ENCODE data around the gene TRPM2. TPM values are rescaled to one million over a fixed set of nuclear protein-coding genes. Genes with fewer than 3 reads are reported as not detected.

The TRPM2 gene
- total and polyA plus RNA-seq, 2 of the 4 experiments (the other 2 are of a cell fraction) = not detected

- Histone ChIP-seq H2AFZ (replicated peaks; ENCODE audit: low read length, poor library complexity) (peak overlapping the region; percentile 57), H4K20me1 (ENCODE audit: insufficient read depth, low read length) (peaks cover 70% of the 10 kb centered on the region), H3K9ac (ENCODE audit: low read depth, low read length) (no peak overlapping the region), H3K4me1 (ENCODE audit: control insufficient read depth, insufficient read depth, low read length) (peaks cover 19% of the 10 kb centered on the region), H2AK5ac (ENCODE audit: low read depth, low read length) (no peak overlapping the region), H3K4ac (ENCODE audit: low read depth, low read length) (no peak overlapping the region), H3K27me3 (ENCODE audit: control insufficient read depth, insufficient read depth, low read length) (no peaks in the 10 kb centered on the region), H4K5ac (ENCODE audit: low read depth, low read length) (no peak overlapping the region), H4K8ac (ENCODE audit: low read depth in 2 of 2, low read length in 2 of 2) (no peak overlapping the region), H3K36me3 (ENCODE audit: control insufficient read depth, insufficient read depth, low read length) (peaks cover 20% of the 10 kb centered on the region), H3K9me3 (ENCODE audit: control insufficient read depth, insufficient read depth, low read length) (no peaks in the 10 kb centered on the region), H2BK20ac (ENCODE audit: low read depth, low read length) (no peak overlapping the region), H3K14ac (replicated peaks; ENCODE audit: low read depth, low read length) (no peak overlapping the region), H3K27ac (ENCODE audit: insufficient read depth, low read length) (no peak overlapping the region), H2BK15ac (ENCODE audit: low read depth, low read length) (no peak overlapping the region), H3K56ac (ENCODE audit: extremely low read depth, insufficient read depth, low read length) (no peak overlapping the region), H2AK9ac (replicated peaks; ENCODE audit: low read depth, low read length, poor library complexity) (peak overlapping the region; percentile 33), H3K23ac (ENCODE audit: low read depth, low read length) (no peak overlapping the region), H2BK120ac (ENCODE audit: low read depth, low read length) (no peak overlapping the region), H2BK5ac (ENCODE audit: low read depth, low read length, poor library complexity, severe bottlenecking) (no peak overlapping the region), H3K9me1 (ENCODE audit: insufficient read depth, low read length) (no peaks in the 10 kb centered on the region), H3K79me1 (ENCODE audit: low read depth in 1 of 2, low read length in 2 of 2) (peaks cover 12 to 57% of the 10 kb centered on the region in 2 experiments), H3K4me3 (ENCODE audit: insufficient read depth, low read depth, low read length) (no peak overlapping the region), H3K4me2 (ENCODE audit: low read depth, low read length) (no peak overlapping the region), H4K91ac (ENCODE audit: insufficient read depth, low read depth, low read length) (no peak overlapping the region), H3K18ac (ENCODE audit: low read depth, low read length) (no peak overlapping the region)
- ATAC-seq (ENCODE audit: low read depth) = peak; percentile 38
- no peak for TF ChIP-seq BHLHE40 (IDR thresholded peaks at IDR 0.05; ENCODE audit: low read depth, low read length)
- no peak for TF ChIP-seq POLR2A (IDR thresholded peaks at IDR 0.05; ENCODE audit: low read depth, low read length)
- peak; percentile 46 for TF ChIP-seq SMC3 (IDR thresholded peaks at IDR 0.05; ENCODE audit: low read depth, low read length)
- TF ChIP-seq RFX5 (IDR thresholded peaks at IDR 0.05; ENCODE audit: low read depth, low read length) = no peak
- TF ChIP-seq FOS (IDR thresholded peaks at IDR 0.05; ENCODE audit: low read depth, low read length) = no peak
- TF ChIP-seq, protein P1, sequence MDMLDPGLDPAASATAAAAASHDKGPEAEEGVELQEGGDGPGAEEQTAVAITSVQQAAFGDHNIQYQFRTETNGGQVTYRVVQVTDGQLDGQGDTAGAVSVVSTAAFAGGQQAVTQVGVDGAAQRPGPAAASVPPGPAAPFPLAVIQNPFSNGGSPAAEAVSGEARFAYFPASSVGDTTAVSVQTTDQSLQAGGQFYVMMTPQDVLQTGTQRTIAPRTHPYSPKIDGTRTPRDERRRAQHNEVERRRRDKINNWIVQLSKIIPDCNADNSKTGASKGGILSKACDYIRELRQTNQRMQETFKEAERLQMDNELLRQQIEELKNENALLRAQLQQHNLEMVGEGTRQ (IDR thresholded peaks at IDR 0.05; ENCODE audit: low read depth, low read length) = no peak
- TF ChIP-seq, protein P2, sequence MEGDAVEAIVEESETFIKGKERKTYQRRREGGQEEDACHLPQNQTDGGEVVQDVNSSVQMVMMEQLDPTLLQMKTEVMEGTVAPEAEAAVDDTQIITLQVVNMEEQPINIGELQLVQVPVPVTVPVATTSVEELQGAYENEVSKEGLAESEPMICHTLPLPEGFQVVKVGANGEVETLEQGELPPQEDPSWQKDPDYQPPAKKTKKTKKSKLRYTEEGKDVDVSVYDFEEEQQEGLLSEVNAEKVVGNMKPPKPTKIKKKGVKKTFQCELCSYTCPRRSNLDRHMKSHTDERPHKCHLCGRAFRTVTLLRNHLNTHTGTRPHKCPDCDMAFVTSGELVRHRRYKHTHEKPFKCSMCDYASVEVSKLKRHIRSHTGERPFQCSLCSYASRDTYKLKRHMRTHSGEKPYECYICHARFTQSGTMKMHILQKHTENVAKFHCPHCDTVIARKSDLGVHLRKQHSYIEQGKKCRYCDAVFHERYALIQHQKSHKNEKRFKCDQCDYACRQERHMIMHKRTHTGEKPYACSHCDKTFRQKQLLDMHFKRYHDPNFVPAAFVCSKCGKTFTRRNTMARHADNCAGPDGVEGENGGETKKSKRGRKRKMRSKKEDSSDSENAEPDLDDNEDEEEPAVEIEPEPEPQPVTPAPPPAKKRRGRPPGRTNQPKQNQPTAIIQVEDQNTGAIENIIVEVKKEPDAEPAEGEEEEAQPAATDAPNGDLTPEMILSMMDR (conservative IDR thresholded peaks at IDR 0.05; ENCODE audit: low read depth, low read length) = peak; percentile 59
- TF ChIP-seq NFE2L2 (IDR thresholded peaks at IDR 0.05; ENCODE audit: low read depth, low read length) = no peak
- peak; percentile 51 for TF ChIP-seq RAD21 (IDR thresholded peaks at IDR 0.05; ENCODE audit: low read length)
- TF ChIP-seq MAZ (IDR thresholded peaks at IDR 0.05; ENCODE audit: borderline replicate concordance, low read depth, low read length) = no peak
- 67% methylated on average over 2 of the region's 8 CpGs; no CpG with 5 or more reads in 1 of the 2 experiments for WGBS, 2 experiments (ENCODE audit: extremely low coverage in 2 of 2, insufficient read length in 1 of 2)
- dilution Hi-C loops (cut with HindIII; ENCODE audit: low sequenced_read_pairs, unreplicated experiment) (no loop called here), in situ Hi-C loops (cut with MboI; ENCODE audit: low sequenced_read_pairs) (no loop called here), intact Hi-C loops (cut with micrococcal nuclease) (no loop called here)
- DNase-seq = peak; percentile 23
- no TSS peak for BruUV-seq (replicated peaks)
- POLR2A ChIA-PET (ENCODE audit: unreplicated experiment) = no interaction called here
- CTCF ChIA-PET = interaction anchor here (0.6 kb wide), 1 partner anchor 30 kb away, joined by 3 read pairs; no protein-coding TSS in a partner anchor
Measured at GRCh38 chr21:44304877-44305293, 48.5 kb upstream of the TRPM2 start.

Data from IMR-90 (cell line).